ENCODE results near the gene DLGAP1. TPM values are rescaled to one million over a fixed set of nuclear protein-coding genes. Genes with fewer than 3 reads are reported as not detected.

Gene DLGAP1
- total RNA-seq, 1 donor from 2014 or later: 11.5 TPM

DNA sequence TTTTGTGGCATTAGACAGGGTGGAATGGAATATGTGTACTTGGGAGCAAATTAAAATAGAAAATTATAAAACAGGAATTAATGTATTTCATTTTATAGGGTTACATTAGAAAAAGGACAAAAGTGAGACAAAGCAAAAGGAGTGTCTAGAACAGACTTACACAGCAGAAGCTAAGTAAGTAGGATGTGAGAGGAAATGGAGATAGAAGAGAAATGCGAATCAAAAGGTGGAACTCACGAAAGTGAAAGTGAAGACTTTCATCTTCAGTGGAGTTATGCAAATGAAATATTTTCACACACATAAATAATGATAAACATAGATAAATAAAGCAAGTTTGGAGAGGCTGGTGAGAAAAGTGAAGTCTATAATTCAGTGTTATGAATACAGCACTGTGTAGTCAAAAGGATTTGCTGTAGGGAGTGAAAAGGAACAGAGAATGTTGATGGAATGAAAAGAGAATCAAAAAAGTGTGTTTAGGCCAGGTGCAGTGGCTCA is 94.8 kb downstream of the DLGAP1 start:
- Mint-ChIP-seq H3K4me1 (peaks cover 25% of the 10 kb centered on the region), H3K36me3 (ENCODE audit: low read depth) (peaks cover 29% of the 10 kb centered on the region), H3K9me3 (peaks cover 25% of the 10 kb centered on the region), H3K27ac (ENCODE audit: unreplicated experiment) (no peak overlapping the region), H3K27me3 (ENCODE audit: low read depth) (no peaks in the 10 kb centered on the region), H3K4me3 (no peak overlapping the region)
- TF ChIP-seq, protein P1, sequence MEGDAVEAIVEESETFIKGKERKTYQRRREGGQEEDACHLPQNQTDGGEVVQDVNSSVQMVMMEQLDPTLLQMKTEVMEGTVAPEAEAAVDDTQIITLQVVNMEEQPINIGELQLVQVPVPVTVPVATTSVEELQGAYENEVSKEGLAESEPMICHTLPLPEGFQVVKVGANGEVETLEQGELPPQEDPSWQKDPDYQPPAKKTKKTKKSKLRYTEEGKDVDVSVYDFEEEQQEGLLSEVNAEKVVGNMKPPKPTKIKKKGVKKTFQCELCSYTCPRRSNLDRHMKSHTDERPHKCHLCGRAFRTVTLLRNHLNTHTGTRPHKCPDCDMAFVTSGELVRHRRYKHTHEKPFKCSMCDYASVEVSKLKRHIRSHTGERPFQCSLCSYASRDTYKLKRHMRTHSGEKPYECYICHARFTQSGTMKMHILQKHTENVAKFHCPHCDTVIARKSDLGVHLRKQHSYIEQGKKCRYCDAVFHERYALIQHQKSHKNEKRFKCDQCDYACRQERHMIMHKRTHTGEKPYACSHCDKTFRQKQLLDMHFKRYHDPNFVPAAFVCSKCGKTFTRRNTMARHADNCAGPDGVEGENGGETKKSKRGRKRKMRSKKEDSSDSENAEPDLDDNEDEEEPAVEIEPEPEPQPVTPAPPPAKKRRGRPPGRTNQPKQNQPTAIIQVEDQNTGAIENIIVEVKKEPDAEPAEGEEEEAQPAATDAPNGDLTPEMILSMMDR (conservative IDR thresholded peaks at IDR 0.05): no peak
- no peak for DNase-seq (ENCODE audit: low read depth, low spot score)

DNA sequence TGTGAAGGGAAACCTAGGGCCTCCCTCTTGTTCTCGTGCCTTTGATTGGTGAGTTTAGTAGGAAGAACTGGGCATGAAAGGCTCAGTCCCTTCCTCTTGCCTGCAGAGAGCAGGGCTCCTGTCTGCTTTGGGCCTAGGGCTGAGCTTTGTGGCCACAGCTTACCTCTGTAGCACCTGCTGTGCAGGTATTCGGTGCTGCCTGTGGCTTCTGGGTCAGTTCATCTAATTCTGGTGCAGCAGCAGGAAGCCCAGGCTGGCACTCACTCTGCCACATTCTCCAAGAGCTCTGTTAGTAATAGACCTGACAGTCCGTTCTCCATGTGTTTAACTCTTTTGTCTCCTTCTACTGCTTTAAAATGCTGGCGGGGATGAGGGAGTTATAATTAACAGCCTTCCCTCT is 96.5 kb downstream of the DLGAP1 start:
- H3K9me3 Mint-ChIP-seq: peaks cover 20% of the 10 kb centered on the region
- no peak overlapping the region for H3K4me3 Mint-ChIP-seq
- no peak overlapping the region for H3K27ac Mint-ChIP-seq (ENCODE audit: unreplicated experiment)

DNA sequence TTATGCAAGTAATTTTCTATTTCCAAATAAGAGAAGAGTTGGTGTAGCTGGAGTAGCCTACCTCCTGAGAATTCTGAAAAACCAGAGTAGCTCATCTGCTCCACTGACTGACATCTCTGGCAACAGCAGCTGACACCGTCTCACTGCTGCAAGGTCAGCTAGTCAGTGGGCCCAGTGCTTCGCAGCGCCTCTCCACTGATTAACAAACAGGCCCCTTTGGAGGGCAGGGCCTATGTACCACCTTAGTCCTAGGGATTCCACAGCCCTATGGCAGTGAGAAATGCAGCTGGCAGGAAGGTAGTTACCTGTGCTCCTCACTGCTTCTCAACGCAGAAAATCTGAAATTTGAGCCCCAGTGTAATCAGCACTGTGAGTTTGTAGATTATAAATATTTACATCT is 97.5 kb downstream of the DLGAP1 start:
- H3K4me1 Mint-ChIP-seq: peaks cover 39% of the 10 kb centered on the region
- peaks cover 20% of the 10 kb centered on the region for H3K36me3 Mint-ChIP-seq (ENCODE audit: low read depth)
- peaks cover 14% of the 10 kb centered on the region for H3K27me3 Mint-ChIP-seq (ENCODE audit: low read depth)
- no peak overlapping the region for H3K27ac Mint-ChIP-seq (ENCODE audit: unreplicated experiment)
- TF ChIP-seq, protein P1 (conservative IDR thresholded peaks at IDR 0.05): no peak
- H3K4me3 Mint-ChIP-seq: no peak overlapping the region
- H3K9me3 Mint-ChIP-seq: peaks cover 16% of the 10 kb centered on the region
- DNase-seq (ENCODE audit: low read depth, low spot score): no peak

More for the DNA sequence above, 96.5 kb downstream of the DLGAP1 start:
- TF ChIP-seq, protein P1 (conservative IDR thresholded peaks at IDR 0.05): no peak
- peaks cover 32% of the 10 kb centered on the region for H3K4me1 Mint-ChIP-seq
- peaks cover 7% of the 10 kb centered on the region for H3K27me3 Mint-ChIP-seq (ENCODE audit: low read depth)
- peaks cover 25% of the 10 kb centered on the region for H3K36me3 Mint-ChIP-seq (ENCODE audit: low read depth)
- DNase-seq (ENCODE audit: low read depth, low spot score): no peak

DNA sequence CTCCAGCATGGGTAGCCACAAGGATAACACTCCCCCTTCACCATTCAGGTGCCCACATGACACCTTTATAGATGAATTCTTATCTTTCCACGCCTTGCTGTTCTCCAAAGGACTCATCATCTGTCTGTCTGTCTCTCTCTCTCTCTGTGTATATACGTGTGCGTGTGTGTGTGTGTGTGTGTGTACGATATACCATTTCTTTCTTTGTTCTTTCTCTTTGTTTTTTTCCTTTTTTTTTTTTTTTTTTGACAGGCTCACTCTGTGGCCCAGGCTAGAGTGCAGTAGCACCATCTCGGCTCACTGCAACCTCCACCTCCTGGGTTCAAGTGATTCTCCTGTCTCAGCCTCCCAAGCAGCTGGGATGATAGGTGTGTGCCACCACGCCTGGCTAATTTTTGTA is 98.2 kb downstream of the DLGAP1 start:
- peaks cover 14% of the 10 kb centered on the region for H3K36me3 Mint-ChIP-seq (ENCODE audit: low read depth)
- H3K27me3 Mint-ChIP-seq (ENCODE audit: low read depth): peaks cover 20% of the 10 kb centered on the region
- no peak overlapping the region for H3K27ac Mint-ChIP-seq (ENCODE audit: unreplicated experiment)
- H3K4me1 Mint-ChIP-seq: peaks cover 42% of the 10 kb centered on the region
- peaks cover 10% of the 10 kb centered on the region for H3K9me3 Mint-ChIP-seq
- H3K4me3 Mint-ChIP-seq: no peak overlapping the region
- TF ChIP-seq, protein P1 (conservative IDR thresholded peaks at IDR 0.05): no peak
- no peak for DNase-seq (ENCODE audit: low read depth, low spot score)

DNA sequence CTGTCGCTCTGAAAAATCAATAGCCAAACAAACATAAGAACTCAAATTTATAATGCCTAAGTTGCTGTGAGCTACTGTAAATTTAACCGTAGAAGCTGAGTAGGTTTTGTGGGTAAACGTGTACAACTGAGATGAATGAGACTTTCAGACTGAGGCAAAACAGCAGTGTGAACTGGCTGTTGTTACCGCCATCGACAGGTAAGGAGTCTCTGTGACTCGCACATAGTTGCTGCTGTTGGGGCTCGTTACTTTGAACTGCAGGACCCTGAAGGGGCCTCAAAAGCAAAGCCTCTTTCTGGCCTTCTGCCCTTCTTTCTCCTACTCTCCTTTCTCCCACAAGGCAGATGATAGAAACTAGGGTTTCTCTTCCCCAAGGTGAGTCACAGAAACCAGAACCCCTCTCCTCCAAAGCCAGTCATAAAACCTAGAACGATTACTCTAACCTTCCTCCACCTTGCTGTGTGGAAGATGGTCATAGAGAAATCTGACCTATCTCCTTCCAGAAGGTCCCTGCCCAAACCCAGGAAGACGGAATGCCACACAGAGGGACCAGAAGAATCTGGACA is 101.2 kb downstream of the DLGAP1 start:
- DNase-seq (ENCODE audit: low read depth, low spot score): no peak
- Mint-ChIP-seq H3K4me3 (no peak overlapping the region), H3K9me3 (peaks cover 10% of the 10 kb centered on the region), H3K4me1 (peaks cover 41% of the 10 kb centered on the region), H3K27me3 (ENCODE audit: low read depth) (peaks cover 20% of the 10 kb centered on the region), H3K27ac (ENCODE audit: unreplicated experiment) (no peak overlapping the region), H3K36me3 (ENCODE audit: low read depth) (peaks cover 6% of the 10 kb centered on the region)
- TF ChIP-seq, protein P1 (conservative IDR thresholded peaks at IDR 0.05): no peak
